RWPE1 (cell line): ENCODE results near the gene FRK.

Experiments
- CTCF ChIA-PET: fragments of 350-600 bp; sonication (Branson Sonifier 250); formaldehyde crosslinking; extraction: SDS; loops from one replicate; lab custom pipeline; 2021; lab: Yijun Ruan, JAX
- POLR2A ChIA-PET: fragments of 400-600 bp; formaldehyde crosslinking; extraction: SDS; loops from one replicate; lab custom pipeline; 2020; ENCODE audit warnings: antibody characterized with exemption; ENCODE audit not compliant: low non-redundant PET; lab: Yijun Ruan, JAX
- DNase-seq: peaks from one replicate; pipeline ENCODE4 v3.0.0; 2012; ENCODE audit warnings: low spot score
- H3K27ac ChIP-seq: fragments of 450-650 bp; 2 replicates; pipeline ENCODE4 v1.5.1; 2017
- TF ChIP-seq, protein P1 (sequence below): fragments of 450-650 bp; conservative IDR thresholded peaks from 2 replicates; pipeline ENCODE4 v1.5.1; 2017; ENCODE audit warnings: low read depth, mild to moderate bottlenecking

FRK gene

DNA sequence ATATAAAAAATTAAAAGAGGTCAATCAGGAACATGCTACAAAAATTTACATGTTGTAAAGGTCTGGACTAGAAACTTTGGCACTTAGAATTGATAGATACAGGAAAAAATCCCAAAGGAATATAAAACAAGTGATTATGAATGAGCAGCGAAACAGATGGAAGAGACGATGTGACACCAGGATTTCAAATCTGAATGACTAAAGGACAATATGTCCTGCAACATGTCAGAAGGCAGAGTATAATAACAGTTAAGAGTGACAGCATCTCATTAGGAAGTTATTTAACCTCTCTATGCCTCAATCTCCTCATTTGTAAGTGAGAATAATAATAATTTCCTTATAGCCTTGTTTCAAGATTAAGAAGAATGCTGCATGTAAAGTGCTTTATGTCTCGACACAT, 50.3 kb downstream of the FRK start:
- TF ChIP-seq, protein P1, sequence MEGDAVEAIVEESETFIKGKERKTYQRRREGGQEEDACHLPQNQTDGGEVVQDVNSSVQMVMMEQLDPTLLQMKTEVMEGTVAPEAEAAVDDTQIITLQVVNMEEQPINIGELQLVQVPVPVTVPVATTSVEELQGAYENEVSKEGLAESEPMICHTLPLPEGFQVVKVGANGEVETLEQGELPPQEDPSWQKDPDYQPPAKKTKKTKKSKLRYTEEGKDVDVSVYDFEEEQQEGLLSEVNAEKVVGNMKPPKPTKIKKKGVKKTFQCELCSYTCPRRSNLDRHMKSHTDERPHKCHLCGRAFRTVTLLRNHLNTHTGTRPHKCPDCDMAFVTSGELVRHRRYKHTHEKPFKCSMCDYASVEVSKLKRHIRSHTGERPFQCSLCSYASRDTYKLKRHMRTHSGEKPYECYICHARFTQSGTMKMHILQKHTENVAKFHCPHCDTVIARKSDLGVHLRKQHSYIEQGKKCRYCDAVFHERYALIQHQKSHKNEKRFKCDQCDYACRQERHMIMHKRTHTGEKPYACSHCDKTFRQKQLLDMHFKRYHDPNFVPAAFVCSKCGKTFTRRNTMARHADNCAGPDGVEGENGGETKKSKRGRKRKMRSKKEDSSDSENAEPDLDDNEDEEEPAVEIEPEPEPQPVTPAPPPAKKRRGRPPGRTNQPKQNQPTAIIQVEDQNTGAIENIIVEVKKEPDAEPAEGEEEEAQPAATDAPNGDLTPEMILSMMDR: no peak
- CTCF ChIA-PET: interaction anchor here (0.6 to 1.1 kb wide), 9 partner anchors 8 to 107 kb away, joined by 3 to 6 read pairs (median 5); partner anchors contain the start of gene FRK
- no peak overlapping the region for H3K27ac ChIP-seq
- DNase-seq: no peak
- POLR2A ChIA-PET: no interaction called here

DNA sequence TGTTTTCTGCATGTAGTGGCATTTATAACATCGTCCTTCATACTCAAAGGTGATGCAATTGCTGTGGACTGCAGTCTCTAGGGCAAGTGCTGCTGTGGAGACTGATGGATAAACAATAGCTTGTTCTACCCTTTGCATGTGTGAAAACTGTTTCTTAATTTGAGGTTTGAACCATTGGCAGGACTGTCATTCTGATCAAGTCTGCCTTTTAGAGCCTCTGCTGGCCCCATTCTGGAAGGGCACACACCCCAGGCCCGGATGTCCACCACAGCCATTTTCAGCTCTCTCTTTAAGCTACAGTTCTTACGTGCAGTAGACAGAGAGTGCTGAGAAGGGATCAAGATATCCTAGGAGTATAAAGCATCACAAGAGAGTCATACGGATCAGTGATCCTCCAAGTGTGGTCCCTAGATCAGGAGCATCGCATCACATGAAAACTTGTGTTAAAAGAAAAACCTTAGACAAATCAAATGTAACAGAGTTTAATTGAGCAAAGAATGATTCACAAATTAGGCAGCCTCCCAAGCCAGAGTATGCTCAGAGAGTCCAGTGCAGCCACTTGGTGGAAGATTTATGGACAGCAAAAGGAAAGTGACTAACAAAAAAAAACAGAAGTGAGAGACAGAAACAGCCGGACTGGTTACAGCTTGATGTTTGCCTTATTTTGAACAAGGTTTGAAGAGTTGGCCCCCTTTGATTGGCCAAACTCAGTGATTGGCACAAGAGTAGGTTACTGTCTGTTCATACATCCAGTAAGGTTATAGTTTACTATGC, 52.0 kb downstream of the FRK start:
- ChIA-PET CTCF (interaction anchor here (0.6 to 1.5 kb wide), 3 partner anchors 60 to 93 kb away, joined by 4 to 8 read pairs (median 6); partner anchors contain the start of gene NT5DC1), POLR2A (no interaction called here)
- DNase-seq: no peak
- TF ChIP-seq, protein P1: no peak
- no peak overlapping the region for H3K27ac ChIP-seq

DNA sequence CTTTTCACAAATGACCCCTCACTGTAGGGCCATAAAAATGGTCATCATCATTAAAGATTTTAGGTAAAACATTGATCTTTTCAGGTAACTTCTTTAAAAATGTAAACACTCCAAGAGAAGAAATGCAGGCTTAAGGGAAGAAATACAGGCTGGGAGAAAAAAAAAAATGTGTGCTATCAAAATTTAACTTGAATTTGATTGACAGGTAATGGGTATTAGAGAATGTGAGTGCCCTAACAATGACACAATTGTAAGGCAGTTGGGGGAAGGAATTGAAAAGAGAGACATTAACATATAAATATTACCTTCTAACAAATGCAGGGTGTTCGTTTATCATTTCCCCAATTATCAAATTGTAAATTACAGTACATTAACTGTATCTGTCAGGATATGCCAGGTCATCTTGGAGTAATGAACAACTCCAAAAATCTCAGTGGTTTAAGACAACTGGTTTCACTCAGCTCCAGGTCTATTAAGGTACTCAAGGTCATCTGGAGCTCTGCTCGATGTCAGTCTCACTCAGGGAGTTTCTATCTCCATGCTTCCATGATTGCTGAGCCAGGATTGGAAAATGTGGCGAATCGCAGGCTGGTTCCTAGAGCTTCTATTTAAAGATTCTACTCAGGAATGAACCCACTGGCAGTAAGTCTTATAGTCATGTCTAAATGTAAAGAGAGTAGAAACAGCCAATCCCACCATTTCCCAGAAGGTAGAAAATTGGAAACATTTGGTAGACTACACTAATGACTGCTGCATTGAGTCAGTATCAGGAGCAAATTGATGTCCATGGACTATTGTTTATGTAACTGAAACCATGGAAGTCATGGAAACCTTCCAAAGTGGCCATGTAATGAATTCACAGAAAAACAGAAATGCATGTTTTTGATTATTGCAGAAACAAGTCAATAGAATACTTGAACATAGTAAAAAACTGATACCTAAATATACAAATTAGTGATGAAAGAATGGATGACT, 55.6 kb downstream of the FRK start:
- TF ChIP-seq, protein P1: no peak
- H3K27ac ChIP-seq: no peak overlapping the region
- DNase-seq: no peak
- ChIA-PET CTCF (no interaction called here), POLR2A (no interaction called here)

DNA sequence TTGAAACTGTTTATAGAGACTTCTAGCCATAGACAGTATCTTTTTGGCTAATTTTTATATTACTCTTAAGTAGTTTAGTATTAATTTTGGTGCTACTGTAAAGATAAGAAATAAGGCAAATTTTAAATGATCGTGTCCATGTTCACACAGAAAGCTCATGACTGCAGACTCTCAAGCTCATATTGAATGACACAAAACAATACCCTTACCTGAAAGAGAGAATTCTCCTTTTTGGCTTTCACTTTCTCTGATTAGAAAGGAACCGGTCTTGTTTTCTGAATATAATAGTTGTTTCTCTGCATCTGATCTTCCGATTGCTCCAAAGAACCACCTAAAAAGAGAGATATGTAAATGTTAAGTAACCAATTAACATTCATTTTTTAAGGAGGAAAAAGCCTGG, 57.0 kb downstream of the FRK start:
- TF ChIP-seq, protein P1: no peak
- no peak for DNase-seq
- CTCF ChIA-PET: interaction anchor here (0.6 kb wide), 1 partner anchor 1542 kb away, joined by 5 read pairs; no protein-coding TSS in a partner anchor
- no peak overlapping the region for H3K27ac ChIP-seq
- POLR2A ChIA-PET: no interaction called here

DNA sequence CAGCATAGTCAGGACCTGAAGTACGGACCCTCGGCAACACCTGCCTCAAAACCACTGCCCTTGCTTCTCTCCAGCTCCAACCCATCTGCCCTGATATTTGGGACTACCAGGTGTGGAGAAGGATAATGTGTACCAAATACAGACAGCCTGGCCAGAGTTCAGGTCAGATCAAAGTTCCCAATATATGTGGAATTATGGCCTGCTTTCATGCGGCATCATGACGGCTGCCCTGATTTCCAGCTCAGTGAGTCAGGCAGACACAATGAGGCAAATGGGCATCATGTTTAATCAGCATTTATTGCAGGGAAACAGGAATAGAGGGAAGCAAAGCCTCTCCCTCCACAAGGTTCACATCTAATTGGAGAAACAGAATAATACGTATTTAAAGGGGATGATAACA, 57.9 kb downstream of the FRK start:
- ChIA-PET CTCF (interaction anchor here (1.4 kb wide), 1 partner anchor 8 kb away, joined by 5 read pairs; no protein-coding TSS in a partner anchor), POLR2A (no interaction called here)
- TF ChIP-seq, protein P1: no peak
- H3K27ac ChIP-seq: no peak overlapping the region
- no peak for DNase-seq

DNA sequence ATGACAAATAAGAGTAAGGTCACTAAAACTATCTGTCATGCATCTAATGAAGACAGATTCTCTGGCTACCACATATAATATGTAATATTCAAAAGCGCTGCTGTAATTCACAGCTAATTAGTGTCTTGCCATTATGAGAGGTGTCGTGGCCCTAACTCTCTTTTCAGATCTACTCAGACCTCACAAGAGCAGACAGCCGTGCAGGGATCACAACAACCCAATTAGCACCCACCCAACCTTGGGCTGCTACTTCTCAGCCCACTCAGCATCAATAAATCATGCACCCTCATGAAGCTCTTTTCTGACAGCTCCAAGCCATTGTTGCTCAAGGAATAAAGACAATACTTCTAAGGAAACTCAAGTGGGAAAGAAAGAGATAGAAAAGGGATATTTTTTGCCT, 61.5 kb downstream of the FRK start:
- POLR2A ChIA-PET: no interaction called here
- CTCF ChIA-PET: interaction anchor here (0.5 to 0.6 kb wide), 3 partner anchors 33 to 674 kb away, joined by 3 read pairs; no protein-coding TSS in a partner anchor
- no peak overlapping the region for H3K27ac ChIP-seq
- TF ChIP-seq, protein P1: no peak
- DNase-seq: no peak
